H9 (cell line): ENCODE results near the gene TBC1D24. TPM values are rescaled to one million over a fixed set of nuclear protein-coding genes. Genes with fewer than 3 reads are reported as not detected.

ENCODE experiments used
- DNase-seq: peaks from one replicate; pipeline ENCODE4 v3.0.0-alpha.2; 2017
- H2AFZ ChIP-seq: one replicate; pipeline ENCODE4 v1.6.1; 2013; ENCODE audit warnings: mild to moderate bottlenecking, low read length, control low read depth, moderate library complexity
- H2AK5ac ChIP-seq: 2 replicates; pipeline ENCODE4 v1.6.1; 2013; ENCODE audit warnings: low read length, control low read depth, mixed read lengths; ENCODE audit not compliant: insufficient read length
- H2BK120ac ChIP-seq: one replicate; pipeline ENCODE4 v1.6.1; 2013; ENCODE audit warnings: low read depth, mild to moderate bottlenecking, low read length, control low read depth, inconsistent platforms; ENCODE audit not compliant: poor library complexity, severe bottlenecking
- H2BK12ac ChIP-seq: 2 replicates; pipeline ENCODE4 v1.6.1; 2013; ENCODE audit warnings: low read length, control low read depth, mixed read lengths, low read depth; ENCODE audit not compliant: insufficient read length
- H2BK15ac ChIP-seq: 2 replicates; pipeline ENCODE4 v1.6.1; 2013; ENCODE audit warnings: low read depth, low read length, control low read depth
- H2BK20ac ChIP-seq: one replicate; pipeline ENCODE4 v1.6.1; 2013; ENCODE audit warnings: low read depth, mild to moderate bottlenecking, low read length, control low read depth, inconsistent platforms; ENCODE audit not compliant: poor library complexity, severe bottlenecking
- H2BK5ac ChIP-seq: 2 replicates; pipeline ENCODE4 v1.6.1; 2013; ENCODE audit warnings: low read length, control low read depth, mixed read lengths; ENCODE audit not compliant: insufficient read length
- H3K14ac ChIP-seq: 2 replicates; pipeline ENCODE4 v1.6.1; 2013; ENCODE audit warnings: low read length, control low read depth; ENCODE audit not compliant: insufficient read depth
- H3K18ac ChIP-seq: 2 replicates; pipeline ENCODE4 v1.6.1; 2013; ENCODE audit warnings: low read depth, mild to moderate bottlenecking, mixed read lengths, low read length, control low read depth; ENCODE audit not compliant: insufficient read length
- H3K23ac ChIP-seq: 2 replicates; pipeline ENCODE4 v1.6.1; 2013; ENCODE audit warnings: low read length, control low read depth, mixed read lengths, low read depth; ENCODE audit not compliant: insufficient read length
- H3K23me2 ChIP-seq: 2 replicates; pipeline ENCODE4 v1.6.1; 2013; ENCODE audit warnings: low read depth, mild to moderate bottlenecking, mixed read lengths, low read length, control low read depth; ENCODE audit not compliant: insufficient read length, poor library complexity, severe bottlenecking
- H3K27ac ChIP-seq: 2 replicates; pipeline ENCODE4 v1.5.1; 2013; ENCODE audit warnings: low read length, control low read depth, mixed read lengths, low read depth; ENCODE audit not compliant: insufficient read length
- H3K27me3 ChIP-seq: 2 replicates; pipeline ENCODE4 v1.6.1; 2013; ENCODE audit warnings: low read length, control low read depth, inconsistent platforms; ENCODE audit not compliant: insufficient read depth
- H3K4ac ChIP-seq: 2 replicates; pipeline ENCODE4 v1.6.1; 2013; ENCODE audit warnings: low read depth, mild to moderate bottlenecking, control low read depth, inconsistent platforms, low read length, moderate library complexity
- H3K4me1 ChIP-seq: 2 replicates; pipeline ENCODE4 v1.6.1; 2013; ENCODE audit warnings: low read length, control low read depth, inconsistent platforms; ENCODE audit not compliant: insufficient read depth
- H3K4me2 ChIP-seq: 2 replicates; pipeline ENCODE4 v1.6.1; 2013; ENCODE audit warnings: low read length, control low read depth, mixed read lengths; ENCODE audit not compliant: insufficient read length, insufficient read depth
- H3K56ac ChIP-seq: 2 replicates; pipeline ENCODE4 v1.6.1; 2013; ENCODE audit warnings: low read depth, mild to moderate bottlenecking, mixed read lengths, low read length, control low read depth; ENCODE audit not compliant: insufficient read length
- H3K79me1 ChIP-seq: 2 replicates; pipeline ENCODE4 v1.6.1; 2013; ENCODE audit warnings: low read depth, mild to moderate bottlenecking, moderate library complexity, low read length, control low read depth, inconsistent platforms; ENCODE audit not compliant: insufficient read depth, poor library complexity, severe bottlenecking
- H3K79me2 ChIP-seq: 2 replicates; pipeline ENCODE4 v1.6.1; 2013; ENCODE audit warnings: low read length, control low read depth, inconsistent platforms; ENCODE audit not compliant: insufficient read depth
- H3K9ac ChIP-seq: 2 replicates; pipeline ENCODE4 v1.6.1; 2013; ENCODE audit warnings: low read length, control low read depth, mixed read lengths; ENCODE audit not compliant: insufficient read length; ENCODE audit errors: extremely low read depth
- H3K9me3 ChIP-seq: one replicate; pipeline ENCODE4 v1.6.1; 2013; ENCODE audit warnings: low read depth, low read length, inconsistent platforms; ENCODE audit not compliant: control insufficient read depth
- H3T11ph ChIP-seq: one replicate; pipeline ENCODE4 v1.6.1; 2013; ENCODE audit warnings: mild to moderate bottlenecking, low read length, control low read depth, inconsistent platforms
- H4K20me1 ChIP-seq: one replicate; pipeline ENCODE4 v1.6.1; 2013; ENCODE audit not compliant: control insufficient read depth, insufficient read length, insufficient read depth
- H4K5ac ChIP-seq: 2 replicates; pipeline ENCODE4 v1.6.1; 2013; ENCODE audit warnings: low read depth, mild to moderate bottlenecking, mixed read lengths, low read length, control low read depth; ENCODE audit not compliant: insufficient read length
- H4K8ac ChIP-seq: replicated peaks from 2 replicates; pipeline ENCODE4 v1.6.1; 2013; ENCODE audit warnings: low read length, control low read depth, mixed read lengths, low read depth; ENCODE audit not compliant: insufficient read length
- H4K91ac ChIP-seq: 2 replicates; pipeline ENCODE4 v1.6.1; 2013; ENCODE audit warnings: low read depth, mild to moderate bottlenecking, moderate library complexity, mixed read lengths, low read length, control low read depth; ENCODE audit not compliant: insufficient read length
- H3K27ac Mint-ChIP-seq, 3 experiments: 2 replicates in 2 of 3; 3 replicates in 1 of 3; pipeline ENCODE4 v1.8.0; 2020 to 2021; ENCODE audit warnings: mixed read lengths in 3 of 3, mild to moderate bottlenecking in 1 of 3, moderate library complexity in 1 of 3
- H3K27me3 Mint-ChIP-seq: 2 replicates; pipeline ENCODE4 v1.8.0; 2021; ENCODE audit warnings: low read depth, mild to moderate bottlenecking, moderate library complexity, mixed read lengths
- H3K36me3 Mint-ChIP-seq, 3 experiments: 2 replicates in 2 of 3; 3 replicates in 1 of 3; pipeline ENCODE4 v1.8.0; 2020 to 2021; ENCODE audit warnings: low read depth in 3 of 3, mixed read lengths in 3 of 3; ENCODE audit not compliant: insufficient read depth in 1 of 3
- H3K4me1 Mint-ChIP-seq, 2 experiments: 2 replicates each; pipeline ENCODE4 v1.8.0; 2020; ENCODE audit warnings: mixed read lengths in 2 of 2
- H3K4me3 Mint-ChIP-seq, 2 experiments: 2 replicates in 1 of 2; 3 replicates in 1 of 2; pipeline ENCODE4 v1.8.0; 2020 to 2021; ENCODE audit warnings: mild to moderate bottlenecking in 2 of 2, mixed read lengths in 2 of 2, moderate library complexity in 1 of 2
- H3K9me3 Mint-ChIP-seq, 2 experiments: 2 replicates in 1 of 2; 3 replicates in 1 of 2; pipeline ENCODE4 v1.8.0; 2020; ENCODE audit warnings: mild to moderate bottlenecking in 2 of 2, mixed read lengths in 2 of 2, moderate library complexity in 1 of 2
- WGBS: extraction: QIAGEN DNeasy Blood & Tissue Kit; methylation state at CpG from one replicate; pipeline ENCODE4 v1.1.7; 2013; ENCODE audit warnings: missing lambda C conversion rate, low lambda C conversion rate, mixed read lengths; ENCODE audit not compliant: insufficient read length; ENCODE audit errors: extremely low coverage; 5-methylcytosine and 5-hydroxymethylcytosine counted together
- total RNA-seq: library from RNA; stranded (reverse); gene quantifications from 2 replicates; pipeline ENCODE4 v1.2.1, GENCODE V29; 2021
- TF ChIP-seq, protein P1 (sequence below): fragments of 200-600 bp; sonication (generic); conservative IDR thresholded peaks from 3 replicates; pipeline ENCODE4 v1.8.0; 2021; ENCODE audit warnings: antibody characterized with exemption, mild to moderate bottlenecking

TBC1D24 gene
- total RNA-seq, 1 experiment from 2014 or later, result 19.0 TPM

DNA sequence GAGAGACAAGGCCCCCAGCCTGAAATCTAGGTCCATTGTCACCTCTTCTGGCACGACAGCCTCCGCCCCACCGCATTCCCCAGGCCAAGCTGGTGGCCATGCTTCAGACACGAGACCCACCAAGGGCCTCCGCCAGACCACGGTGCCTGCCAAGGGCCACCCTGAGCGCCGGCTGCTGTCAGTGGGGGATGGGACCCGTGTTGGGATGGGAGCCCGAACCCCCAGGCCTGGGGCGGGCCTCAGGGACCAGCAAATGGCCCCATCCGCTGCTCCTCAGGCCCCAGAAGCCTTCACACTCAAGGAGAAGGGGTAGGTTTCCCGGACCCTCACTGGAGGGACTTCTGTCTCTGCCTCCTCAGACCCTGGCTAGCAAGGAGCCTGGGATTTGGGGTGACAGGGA lies 14.0 kb upstream of the TBC1D24 start:
- no peaks in the 10 kb centered on the region for H3K27me3 Mint-ChIP-seq
- no CpG with 5 or more reads among the region's 13 CpGs for WGBS
- peaks cover 13 to 47% (median 38%) of the 10 kb centered on the region in 3 experiments; a peak in 6 of 7 replicates for H3K36me3 Mint-ChIP-seq
- no peaks in the 10 kb centered on the region for H4K20me1 ChIP-seq
- H2AFZ ChIP-seq, result no peak overlapping the region
- H4K91ac ChIP-seq, result no peak overlapping the region
- peaks cover 9 to 20% of the 10 kb centered on the region in 2 experiments for H3K4me1 Mint-ChIP-seq
- H3K27ac ChIP-seq, result no peak overlapping the region
- peaks cover 11% of the 10 kb centered on the region for H3K23me2 ChIP-seq
- H3K4me3 Mint-ChIP-seq, result peak overlapping the region; percentile 73 to 80
- no peaks in the 10 kb centered on the region for H3K9me3 ChIP-seq
- peaks cover 2% of the 10 kb centered on the region; the same call in 1 of the 2 replicates for H3K4me1 ChIP-seq
- no peak overlapping the region for H3T11ph ChIP-seq
- H4K5ac ChIP-seq, result no peak overlapping the region
- 0 out of 2 replicates have a peak, but pooled peaks cover 2% of the 10 kb centered on the region for H3K79me2 ChIP-seq
- DNase-seq, result no peak
- no peak overlapping the region for H3K27ac Mint-ChIP-seq
- peaks cover 7% of the 10 kb centered on the region for H3K79me1 ChIP-seq
- no peak overlapping the region for H4K8ac ChIP-seq
- H3K14ac ChIP-seq, result no peak overlapping the region
- H3K9ac ChIP-seq, result peak overlapping the region; percentile 32
- TF ChIP-seq, protein P1, sequence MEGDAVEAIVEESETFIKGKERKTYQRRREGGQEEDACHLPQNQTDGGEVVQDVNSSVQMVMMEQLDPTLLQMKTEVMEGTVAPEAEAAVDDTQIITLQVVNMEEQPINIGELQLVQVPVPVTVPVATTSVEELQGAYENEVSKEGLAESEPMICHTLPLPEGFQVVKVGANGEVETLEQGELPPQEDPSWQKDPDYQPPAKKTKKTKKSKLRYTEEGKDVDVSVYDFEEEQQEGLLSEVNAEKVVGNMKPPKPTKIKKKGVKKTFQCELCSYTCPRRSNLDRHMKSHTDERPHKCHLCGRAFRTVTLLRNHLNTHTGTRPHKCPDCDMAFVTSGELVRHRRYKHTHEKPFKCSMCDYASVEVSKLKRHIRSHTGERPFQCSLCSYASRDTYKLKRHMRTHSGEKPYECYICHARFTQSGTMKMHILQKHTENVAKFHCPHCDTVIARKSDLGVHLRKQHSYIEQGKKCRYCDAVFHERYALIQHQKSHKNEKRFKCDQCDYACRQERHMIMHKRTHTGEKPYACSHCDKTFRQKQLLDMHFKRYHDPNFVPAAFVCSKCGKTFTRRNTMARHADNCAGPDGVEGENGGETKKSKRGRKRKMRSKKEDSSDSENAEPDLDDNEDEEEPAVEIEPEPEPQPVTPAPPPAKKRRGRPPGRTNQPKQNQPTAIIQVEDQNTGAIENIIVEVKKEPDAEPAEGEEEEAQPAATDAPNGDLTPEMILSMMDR, result no peak
- no peak overlapping the region for H3K18ac ChIP-seq
- no peak overlapping the region for H3K23ac ChIP-seq
- no peak overlapping the region for H3K56ac ChIP-seq
- no peak overlapping the region for H2BK15ac ChIP-seq
- no peak overlapping the region for H2BK20ac ChIP-seq
- H3K4ac ChIP-seq, result no peak overlapping the region
- no peak overlapping the region for H2AK5ac ChIP-seq
- H3K9me3 Mint-ChIP-seq, result no peaks in the 10 kb centered on the region
- no peak overlapping the region for H2BK5ac ChIP-seq
- H3K4me2 ChIP-seq, result peak overlapping the region; percentile 52
- H2BK120ac ChIP-seq, result no peak overlapping the region
- no peaks in the 10 kb centered on the region for H3K27me3 ChIP-seq
- H2BK12ac ChIP-seq, result no peak overlapping the region
